ENCODE data around the gene DPP3. TPM values are rescaled to one million over a fixed set of nuclear protein-coding genes. Genes with fewer than 3 reads are reported as not detected.
A peak's percentile ranks its signal among the peaks of the same experiment; 100 is the strongest.

The DPP3 gene
- total RNA-seq, 1 donor from 2014 or later, result 21.2 TPM

DNA sequence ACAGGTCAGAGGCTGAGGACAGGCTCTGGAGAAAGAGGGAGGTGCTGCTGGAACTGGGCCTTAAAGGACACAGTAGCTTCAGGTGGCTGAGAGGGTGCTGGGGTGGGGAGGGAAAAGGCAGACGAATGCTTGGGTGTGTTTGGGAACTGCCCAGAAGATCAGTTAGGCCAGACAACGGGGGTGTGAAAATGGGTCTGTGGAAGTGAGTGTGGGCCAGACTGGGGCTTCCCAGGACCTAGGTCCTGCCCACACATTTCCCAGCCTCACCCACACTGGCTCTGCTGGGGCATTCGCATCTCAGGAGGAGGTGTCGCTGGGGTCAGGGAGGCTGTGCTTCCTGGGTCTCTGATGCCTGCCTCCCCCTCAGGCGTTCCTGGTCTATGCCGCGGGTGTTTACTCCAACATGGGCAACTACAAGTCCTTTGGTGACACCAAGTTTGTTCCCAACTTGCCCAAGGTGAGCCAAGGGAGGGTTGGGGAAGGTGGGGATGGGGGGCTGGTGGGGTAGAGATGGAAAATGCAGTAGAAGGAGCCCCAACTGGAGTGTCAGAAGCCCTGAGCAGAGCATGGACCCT, 4.7 kb downstream of the DPP3 start:
- DNase-seq, result no peak

DNA sequence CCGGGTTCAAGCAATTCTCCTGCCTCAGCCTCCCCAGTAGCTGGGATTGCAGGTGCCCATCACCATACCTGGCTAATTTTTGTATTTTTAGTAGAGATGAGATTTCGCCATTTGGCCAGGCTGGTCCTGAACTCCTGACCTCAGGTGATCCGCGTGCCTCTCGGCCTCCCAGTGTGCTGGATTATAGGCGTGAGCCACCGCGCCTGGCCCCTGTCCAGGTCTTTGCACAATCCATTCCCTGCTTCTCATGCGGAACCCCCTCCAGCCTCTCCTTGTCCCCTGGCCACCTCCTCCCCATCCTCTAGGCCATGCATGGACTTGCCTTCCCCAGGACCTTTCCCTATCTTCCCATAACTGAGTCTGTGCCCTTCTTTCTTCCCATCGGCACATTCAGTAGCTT, 8.7 kb downstream of the DPP3 start:
- DNase-seq, result no peak

DNA sequence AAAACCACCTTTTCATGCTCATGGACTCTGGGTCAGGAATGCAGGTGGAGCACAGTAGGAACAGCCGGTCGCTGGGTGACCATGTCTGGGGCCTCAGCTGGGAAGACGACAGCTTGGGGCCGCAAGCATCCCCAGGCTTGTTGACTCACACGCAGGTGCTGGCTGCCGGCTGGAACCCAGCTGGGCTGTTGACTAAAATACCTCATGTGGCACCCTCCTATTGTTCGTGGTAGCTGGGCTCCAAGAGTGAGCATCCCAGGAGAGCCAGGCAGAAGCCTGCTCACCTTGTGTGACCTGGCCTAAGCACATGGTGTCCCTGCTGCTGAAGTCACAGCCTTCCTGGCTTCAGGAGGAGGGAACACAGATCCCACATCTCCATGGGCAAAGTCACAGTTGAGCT, 9.4 kb downstream of the DPP3 start:
- no peak for DNase-seq

DNA sequence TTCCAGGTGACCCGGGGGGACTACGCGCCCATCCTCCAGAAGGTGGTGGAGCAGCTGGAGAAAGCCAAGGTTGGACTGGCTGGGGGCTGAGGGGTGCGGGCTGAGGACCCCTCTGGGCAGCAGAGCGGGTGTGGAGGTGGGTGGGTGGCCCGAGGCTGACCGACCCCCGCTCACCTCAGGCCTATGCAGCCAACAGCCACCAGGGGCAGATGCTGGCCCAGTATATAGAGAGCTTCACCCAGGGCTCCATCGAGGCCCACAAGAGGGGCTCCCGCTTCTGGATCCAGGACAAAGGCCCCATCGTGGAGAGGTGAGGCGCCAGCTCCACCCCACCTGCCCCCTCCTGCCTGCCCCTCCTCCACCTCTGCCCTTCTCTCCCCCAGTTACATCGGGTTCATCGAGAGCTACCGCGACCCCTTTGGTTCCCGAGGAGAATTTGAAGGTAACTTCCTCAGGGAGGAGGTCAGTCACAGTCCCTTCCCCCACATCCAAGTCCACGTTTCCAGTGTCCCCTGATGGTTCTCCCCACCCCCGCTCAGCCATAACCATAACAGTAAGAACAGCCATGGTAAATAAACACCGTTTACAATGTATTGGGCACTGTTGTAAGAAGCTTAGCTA, 11.2 kb downstream of the DPP3 start:
- no peak for DNase-seq

DNA sequence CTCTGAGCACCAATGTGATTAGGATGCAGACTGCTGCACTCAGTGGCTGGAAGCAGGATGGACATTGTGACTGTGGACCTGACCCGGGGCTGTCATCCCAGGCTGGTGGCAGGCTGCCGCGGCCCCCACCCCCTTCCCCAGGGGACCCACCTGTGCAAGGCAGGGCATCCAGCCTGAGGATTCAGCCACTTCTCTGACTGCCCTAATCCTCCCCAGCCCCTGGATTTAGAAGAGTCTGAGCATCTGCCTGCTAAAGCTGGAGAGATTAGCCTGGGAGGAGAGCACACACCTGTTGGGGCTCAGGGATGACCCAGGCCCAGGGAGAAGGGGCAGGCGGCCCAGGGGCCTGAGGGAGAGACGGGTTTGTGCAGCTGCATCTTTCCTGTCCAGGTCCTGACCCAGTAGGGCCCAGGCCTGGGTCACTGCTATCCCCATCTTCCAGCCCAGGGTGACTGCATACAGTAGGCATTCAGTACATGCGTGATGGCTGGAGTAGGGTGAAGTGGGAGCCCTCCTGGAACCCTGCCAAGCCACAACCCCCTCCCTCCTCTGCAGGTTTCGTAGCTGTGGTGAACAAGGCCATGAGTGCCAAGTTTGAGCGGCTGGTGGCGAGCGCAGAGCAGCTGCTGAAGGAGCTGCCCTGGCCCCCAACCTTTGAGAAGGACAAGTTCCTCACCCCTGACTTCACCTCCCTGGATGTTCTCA, 12.1 kb downstream of the DPP3 start:
- DNase-seq, result no peak

DNA sequence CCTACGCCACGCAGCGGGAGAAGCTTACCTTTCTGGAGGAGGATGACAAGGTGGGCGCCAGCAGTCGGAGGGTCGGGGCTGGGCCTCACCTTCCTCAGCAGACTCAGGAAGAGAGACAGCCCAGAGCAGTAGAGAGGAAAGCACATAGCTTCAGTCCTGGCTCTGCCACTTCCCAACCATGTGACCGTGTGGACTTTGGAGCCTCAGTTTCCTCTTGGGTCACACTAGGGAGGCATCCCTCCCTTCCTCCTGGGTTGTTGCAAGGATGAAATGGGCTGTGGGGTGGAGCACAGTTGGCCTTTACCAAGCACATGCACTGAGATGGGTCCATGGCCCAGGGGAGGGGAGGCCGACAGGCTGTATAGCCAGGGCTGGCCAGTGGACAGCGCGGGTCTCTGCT, 12.9 kb downstream of the DPP3 start:
- no peak for DNase-seq

DNA sequence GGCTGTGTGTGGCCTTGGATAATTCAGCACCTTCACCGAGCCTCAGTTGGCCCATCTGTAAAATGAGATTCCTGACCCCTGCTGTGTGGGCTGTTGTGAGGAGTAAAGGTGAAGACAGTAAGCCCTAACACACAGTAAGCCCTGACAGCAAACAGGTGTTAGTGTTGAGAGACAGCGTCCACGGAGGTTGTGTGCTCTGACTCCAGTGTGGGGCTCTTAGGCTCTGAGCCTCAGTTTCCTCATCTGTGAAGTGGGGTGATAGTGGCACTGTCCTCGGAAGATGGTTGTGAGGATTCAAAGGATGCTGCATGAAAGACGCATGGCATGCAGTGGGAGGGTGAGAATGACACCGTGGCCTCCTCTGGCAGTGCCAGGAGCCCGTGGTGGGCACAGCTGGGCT, 14.2 kb downstream of the DPP3 start:
- no peak for DNase-seq

DNA sequence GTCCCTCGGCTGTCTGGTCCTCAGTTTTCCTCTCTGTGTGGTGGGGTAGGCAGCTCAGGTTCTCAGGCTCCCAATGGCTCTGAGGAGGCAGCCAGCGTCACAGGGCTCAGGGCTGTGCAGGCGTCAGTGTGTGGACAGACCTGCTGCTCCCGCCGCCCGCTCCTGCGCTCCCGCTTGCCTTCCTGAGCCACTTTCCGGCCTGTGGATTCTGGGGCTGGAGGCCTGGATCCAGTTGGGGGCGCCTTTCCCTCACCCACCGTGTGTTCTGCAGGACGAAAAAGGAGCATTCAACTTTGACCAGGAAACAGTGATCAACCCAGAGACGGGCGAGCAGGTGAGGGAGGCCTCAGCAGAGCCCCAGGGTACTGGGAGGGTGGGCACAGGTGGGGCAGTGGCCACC, 14.7 kb downstream of the DPP3 start:
- no peak for DNase-seq

DNA sequence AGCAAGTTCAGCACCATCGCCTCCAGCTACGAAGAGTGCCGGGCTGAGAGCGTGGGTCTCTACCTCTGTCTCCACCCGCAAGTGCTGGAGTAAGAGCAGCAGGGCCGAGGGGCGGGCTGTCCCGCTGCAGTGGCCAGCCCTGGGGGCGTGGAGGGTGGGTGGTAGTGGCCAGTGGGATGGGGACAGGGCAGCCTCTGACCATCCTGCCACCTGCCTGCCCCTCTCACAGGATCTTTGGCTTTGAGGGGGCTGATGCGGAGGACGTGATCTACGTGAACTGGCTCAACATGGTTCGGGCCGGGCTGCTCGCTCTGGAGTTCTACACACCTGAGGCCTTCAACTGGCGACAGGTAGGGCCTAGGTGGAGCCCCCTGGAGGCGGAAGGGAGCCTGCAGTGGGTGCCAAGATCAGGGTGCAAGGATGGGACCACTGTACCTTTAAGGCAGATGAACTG, 15.2 kb downstream of the DPP3 start:
- DNase-seq, result no peak

DNA sequence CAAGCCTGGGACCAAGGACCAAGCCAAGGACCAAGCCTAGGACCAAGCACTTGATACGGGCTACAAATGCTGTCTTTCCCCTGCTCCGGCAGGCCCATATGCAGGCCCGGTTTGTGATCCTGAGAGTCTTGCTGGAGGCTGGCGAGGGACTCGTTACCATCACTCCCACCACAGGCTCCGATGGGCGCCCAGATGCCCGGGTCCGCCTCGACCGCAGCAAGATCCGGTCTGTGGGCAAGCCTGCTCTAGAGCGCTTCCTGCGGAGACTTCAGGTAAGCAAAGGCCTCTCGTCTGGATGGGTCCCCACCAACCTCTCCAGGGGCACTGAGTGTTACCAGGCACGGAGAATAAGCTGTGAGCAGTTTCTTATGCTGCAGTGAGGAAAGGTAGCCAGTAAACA, 17.0 kb downstream of the DPP3 start:
- DNase-seq, result no peak

DNA sequence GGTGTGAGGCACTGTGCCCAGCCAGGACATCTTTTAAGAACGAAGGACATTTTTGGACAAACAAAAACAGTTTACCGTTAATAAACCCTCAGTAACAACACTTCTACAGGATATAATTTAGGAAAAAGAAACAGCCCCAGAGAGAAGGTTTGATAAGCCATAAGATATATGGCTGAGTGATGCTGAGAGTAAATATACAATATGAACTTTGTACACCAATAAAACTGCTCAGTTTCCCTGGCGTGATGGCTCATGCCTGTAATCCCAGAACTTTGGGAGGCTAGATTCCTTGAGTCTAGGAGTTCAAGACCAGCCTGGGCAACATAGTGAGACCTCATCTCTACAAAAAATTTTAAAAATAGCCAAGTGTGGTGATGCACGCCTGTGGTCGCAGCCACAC, 18.3 kb downstream of the DPP3 start:
- no peak for DNase-seq

DNA sequence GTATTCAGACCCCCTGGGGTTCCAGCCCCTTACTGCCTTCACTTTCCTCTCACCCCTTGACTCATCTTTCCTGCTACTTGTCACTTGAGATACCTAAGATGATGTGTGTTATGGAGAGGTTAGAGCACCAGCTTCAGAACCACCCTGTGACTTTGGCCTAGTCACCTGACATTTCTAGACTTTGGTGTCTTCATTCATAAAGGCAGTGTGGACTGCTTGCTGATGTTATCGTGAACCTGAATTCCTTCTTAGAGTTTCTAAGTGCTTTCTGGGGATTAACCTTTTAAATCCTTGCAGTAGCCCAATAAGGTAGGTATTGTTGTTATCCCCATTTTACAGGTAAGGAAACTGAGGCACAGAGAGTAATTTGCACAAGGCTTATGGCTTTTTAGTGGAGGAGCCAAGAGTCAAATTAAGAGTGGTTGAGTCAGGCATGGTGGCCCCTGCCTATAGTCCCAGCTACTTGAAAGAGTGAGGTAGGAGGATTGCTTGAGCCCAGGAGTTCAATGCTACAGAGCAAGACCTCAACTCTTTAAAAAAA, 25.1 kb downstream of the DPP3 start:
- no peak for DNase-seq

DNA sequence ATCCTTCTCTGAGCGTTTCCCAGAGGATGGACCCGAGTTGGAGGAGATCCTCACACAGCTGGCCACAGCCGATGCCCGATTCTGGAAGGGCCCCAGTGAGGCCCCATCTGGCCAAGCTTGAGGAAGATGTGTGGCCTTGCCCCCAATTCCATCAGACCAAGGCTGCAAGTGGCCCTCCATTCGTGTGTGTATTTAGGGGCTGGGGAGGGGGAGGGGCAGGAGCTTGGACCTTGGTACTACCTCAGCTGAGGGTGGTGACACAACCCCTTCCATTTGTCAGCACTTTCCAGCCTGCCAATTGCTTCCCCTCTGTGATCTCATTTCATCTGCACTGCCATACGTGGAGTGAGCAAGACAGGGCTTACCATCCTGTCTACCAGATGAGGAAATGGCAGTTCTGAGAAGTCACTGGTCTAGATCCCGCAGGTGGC, 28.9 kb downstream of the DPP3 start:
- peak; percentile 81 for DNase-seq

DNA sequence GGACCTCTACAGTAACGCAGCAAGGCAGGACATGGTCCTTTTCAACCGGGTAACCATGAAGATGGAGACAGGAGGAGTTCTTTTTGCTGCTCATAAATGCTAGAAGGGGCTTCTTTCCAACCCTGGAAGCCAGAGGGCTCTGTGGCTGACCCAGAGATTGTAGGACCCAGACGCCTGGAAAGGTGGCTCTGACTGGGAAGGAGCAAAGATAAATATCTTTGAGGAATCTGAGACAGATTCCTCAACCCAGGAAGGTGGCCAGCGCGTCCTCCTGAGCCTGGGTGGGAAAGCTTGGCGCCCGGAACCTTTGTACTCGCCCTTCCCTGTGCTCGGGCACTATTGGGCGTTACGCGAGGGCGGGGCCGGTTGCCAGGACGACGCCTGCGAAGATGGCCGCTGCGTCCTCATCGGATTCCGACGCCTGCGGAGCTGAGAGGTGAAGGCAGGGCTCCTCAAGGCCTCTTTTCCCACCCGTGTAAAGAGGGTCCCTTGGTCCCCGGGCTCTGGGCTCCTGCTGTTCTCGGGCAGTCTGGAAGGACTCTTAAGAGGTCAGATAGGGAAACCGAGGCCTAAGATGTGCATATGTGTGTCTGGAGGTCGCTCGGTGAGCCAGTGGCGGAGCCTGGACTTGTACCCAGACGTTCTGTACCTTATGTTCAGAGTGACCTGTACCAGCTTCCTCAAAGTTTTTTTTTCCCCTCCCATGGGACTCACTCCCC, 30.2 kb downstream of the DPP3 start, which contains the start of gene BBS1:
TSS of gene BBS1 (plus strand) at position 365 of the 719 bp plus-strand sequence. CDS start at position 390, 25 bp downstream.
- peak; percentile 93 for DNase-seq

DNA sequence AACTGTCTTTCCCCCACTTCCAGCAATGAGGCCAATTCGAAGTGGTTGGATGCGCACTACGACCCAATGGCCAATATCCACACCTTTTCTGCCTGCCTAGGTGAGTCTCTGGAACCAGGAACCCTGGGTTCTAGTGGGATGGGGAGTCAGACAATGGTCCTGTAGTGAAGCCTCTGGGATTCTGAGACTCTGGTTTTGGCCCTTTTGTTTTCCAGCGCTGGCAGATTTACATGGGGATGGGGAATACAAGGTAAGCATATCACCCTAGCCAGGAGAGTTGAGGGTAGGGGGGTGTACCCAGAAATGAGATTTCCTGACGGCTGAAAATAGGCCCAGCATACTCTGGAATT, 30.7 kb downstream of the DPP3 start:
- DNase-seq, result no peak

DNA sequence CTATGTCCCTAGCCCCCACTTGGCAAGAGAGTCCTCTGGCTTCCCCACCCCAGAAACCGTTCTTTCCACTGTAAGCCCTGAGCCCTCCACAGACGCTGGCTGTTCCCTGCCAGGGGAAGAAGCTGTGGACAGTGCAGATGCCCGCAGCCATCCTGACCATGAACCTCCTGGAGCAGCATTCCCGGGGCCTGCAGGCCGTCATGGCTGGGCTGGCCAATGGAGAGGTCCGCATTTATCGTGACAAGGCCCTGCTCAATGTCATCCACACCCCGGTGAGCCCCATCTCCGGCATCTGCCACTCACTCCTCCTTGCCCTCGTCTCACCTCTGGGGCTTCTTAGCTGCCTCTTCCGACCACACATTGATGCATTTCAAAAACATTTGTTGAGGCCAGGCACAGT, 43.4 kb downstream of the DPP3 start:
- no peak for DNase-seq

DNA sequence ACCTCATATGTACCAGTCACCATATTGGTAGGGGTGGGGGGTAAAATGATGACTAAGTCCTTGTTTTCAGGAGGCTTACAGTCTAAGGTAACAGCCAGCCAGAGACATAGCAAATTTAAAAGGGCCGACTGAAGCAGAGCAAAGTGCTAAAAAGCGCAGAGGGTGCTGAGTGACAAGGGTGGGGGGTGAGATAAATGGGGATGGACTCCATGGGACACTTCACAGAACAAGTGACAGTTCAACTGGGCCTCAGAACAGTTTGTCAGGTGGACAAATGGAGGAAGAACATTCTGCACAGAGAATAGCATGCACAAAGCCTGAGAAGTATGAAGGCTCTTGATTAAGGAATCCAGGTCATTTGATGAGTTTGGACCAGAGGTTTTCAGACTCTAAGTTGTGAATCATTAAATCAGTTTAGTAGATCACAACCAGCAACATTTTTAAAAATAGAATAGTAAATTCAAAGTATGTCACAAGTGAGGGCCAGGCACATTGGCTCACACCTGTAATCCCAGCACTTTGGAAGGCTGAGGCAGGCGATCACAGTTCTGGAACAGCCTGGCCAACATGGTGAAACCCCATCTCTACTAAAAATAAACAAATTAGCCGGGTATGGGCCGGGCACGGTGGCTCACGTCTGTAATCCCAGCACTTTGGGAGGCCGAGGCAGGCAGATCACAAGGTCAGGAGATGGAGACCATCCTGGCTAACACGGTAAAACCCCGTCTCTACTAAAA, 44.2 kb downstream of the DPP3 start:
- DNase-seq, result no peak

DNA sequence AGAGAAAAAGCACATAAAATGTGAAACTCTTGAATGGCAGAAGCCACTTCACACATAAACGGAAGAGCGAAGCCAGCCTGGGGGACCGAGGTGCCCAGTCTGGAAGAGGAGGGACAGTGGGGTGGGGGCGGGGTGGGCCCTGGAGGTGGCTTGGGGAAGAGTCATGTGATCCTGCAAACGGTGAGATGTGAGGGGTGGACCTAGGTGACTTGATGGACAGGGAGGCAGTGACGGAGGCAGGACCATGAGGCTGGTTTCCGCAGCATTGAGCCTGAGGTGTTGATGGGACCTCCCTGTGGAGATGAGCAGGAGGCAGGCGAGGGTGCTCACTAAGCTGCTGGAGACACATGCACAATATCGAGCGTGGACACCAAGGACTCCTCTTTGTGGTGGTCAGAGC, 48.8 kb downstream of the DPP3 start:
- no peak for DNase-seq

DNA sequence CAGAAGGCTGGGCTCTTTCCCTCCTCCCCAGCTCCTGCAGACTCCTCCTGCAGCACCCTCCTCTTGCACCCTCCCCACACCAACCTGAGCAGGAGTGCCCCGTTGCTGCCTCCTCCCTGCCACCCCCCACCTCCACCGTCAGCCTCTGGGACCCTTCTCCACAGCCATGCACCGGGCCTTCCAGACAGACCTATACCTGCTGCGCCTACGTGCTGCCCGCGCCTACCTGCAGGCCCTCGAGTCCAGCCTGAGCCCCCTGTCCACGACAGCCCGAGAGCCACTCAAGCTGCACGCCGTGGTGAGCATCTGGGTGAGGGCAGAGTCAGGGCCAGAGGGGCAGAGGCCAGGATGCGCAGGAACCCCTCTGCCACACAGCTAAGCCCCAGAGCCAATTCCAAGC, 49.4 kb downstream of the DPP3 start:
- DNase-seq, result no peak

DNA sequence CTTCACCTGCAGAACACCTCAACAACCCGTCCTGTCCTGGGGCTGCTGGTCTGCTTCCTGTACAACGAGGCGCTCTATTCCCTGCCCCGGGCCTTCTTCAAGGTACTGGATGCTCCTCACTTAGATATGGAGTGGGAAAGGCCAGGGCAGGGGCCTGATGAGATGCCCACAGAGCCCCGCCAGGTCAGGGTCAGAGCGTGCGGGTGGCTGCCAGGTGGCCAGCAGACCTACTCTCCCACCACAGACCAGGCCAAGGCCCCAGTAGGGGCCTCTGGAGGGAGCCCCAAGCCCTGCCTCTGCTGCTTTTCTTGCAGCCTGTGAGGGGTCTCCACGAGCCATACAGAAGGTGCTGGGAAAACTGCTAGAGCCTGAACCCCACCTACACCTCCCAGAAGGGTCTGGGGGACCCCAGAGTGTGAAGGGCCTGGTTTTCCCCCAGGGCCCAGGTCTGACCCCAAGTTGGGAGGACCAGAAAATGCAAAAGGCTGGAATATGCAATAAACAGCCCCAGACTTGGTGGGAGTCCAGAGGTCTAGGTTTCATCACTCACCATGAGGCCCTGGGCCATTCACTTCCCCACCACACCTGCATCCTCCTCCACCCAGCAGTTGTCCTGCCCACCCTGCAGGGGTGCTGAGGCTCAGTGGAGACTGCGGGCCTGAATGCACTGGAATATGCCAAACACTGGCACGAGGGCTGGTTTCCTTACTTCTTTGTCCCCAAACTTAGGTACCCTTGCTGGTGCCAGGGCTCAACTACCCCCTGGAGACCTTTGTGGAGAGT, 50.9 kb downstream of the DPP3 start:
- no peak for DNase-seq

DNA sequence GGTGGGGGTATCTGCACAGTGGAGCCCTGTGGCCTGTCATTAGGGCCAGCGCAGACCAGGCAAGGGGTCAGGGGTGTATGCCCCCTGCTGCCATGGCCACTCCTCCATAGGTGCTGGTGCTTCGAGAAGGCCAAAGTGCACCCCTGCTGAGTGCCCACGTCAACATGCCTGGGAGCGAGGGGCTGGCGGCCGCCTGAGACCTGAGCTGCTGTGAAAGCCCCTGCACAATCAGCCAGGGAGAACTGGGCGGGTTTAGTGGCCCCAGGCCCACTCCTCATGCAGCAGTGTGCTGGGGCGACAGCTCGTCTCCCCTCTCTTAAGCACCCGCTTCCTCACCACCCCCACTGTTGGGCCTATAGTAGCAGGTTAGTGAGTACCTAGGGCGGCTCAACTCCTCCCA, 51.6 kb downstream of the DPP3 start:
- DNase-seq, result no peak

Data from tongue (tissue), 2 donors.